Measurements from ENCODE around the gene EMC6. TPM values are rescaled to one million over a fixed set of nuclear protein-coding genes. Genes with fewer than 3 reads are reported as not detected.

Gene EMC6
- total and polyA plus RNA-seq, 11 donors = 24.2 to 190 (median 52.1) TPM

- TF ChIP-seq POLR2A (IDR thresholded peaks at IDR 0.05) (no peak), CTCF (IDR thresholded peaks at IDR 0.05) (no peak)
- no peak for ATAC-seq
- no peaks in the 10 kb centered on the region for H3K9me3 ChIP-seq
- H3K36me3 ChIP-seq = peaks cover 0 to 4% (median 0%) of the 10 kb centered on the region in 9 donors
- H3K4me3 ChIP-seq = no peak overlapping the region
- DNase-seq = no peak
- H3K4me1 ChIP-seq = peaks cover 0 to 8% (median 0%) of the 10 kb centered on the region in 12 donors
- intact Hi-C loops (cut with DNase I) = no loop called here
- 55 to 62% (median 60%) methylated on average over 16 to 20 of the region's 20 CpGs for WGBS, 4 donors
- H3K27me3 ChIP-seq = peaks cover 0 to 15% (median 0%) of the 10 kb centered on the region in 9 donors
- no peak overlapping the region for H3K27ac ChIP-seq
These were observed 11.0 kb downstream of the EMC6 start for GRCh38 chr17:3679531-3680126.

GRCh38 chr17:3681057-3681456 is 12.4 kb downstream of the EMC6 start:
- Histone ChIP-seq H3K27ac (no peak overlapping the region), H3K4me1 (peaks cover 0 to 8% (median 0%) of the 10 kb centered on the region in 12 donors), H3K27me3 (peaks cover 0 to 20% (median 4%) of the 10 kb centered on the region in 9 donors), H3K36me3 (peaks cover 0 to 4% (median 0%) of the 10 kb centered on the region in 9 donors), H3K4me3 (no peak overlapping the region), H3K9me3 (no peaks in the 10 kb centered on the region)
- TF ChIP-seq CTCF (IDR thresholded peaks at IDR 0.05) (no peak), POLR2A (IDR thresholded peaks at IDR 0.05) (no peak)
- DNase-seq (no peak), ATAC-seq (no peak)
- intact Hi-C loops (cut with DNase I) = no loop called here
- 82 to 88% (median 85%) methylated on average over 11 to 12 of the region's 12 CpGs for WGBS, 4 donors

- intact Hi-C loops (cut with DNase I) = no loop called here
- H3K4me1 ChIP-seq = peaks cover 0 to 8% (median 0%) of the 10 kb centered on the region in 12 donors
- peaks cover 0 to 20% (median 4%) of the 10 kb centered on the region in 9 donors for H3K27me3 ChIP-seq
- ATAC-seq (no peak), DNase-seq (no peak)
- no peak overlapping the region for H3K27ac ChIP-seq
- H3K4me3 ChIP-seq = no peak overlapping the region
- TF ChIP-seq POLR2A (IDR thresholded peaks at IDR 0.05) = no peak
- no peak for TF ChIP-seq CTCF (IDR thresholded peaks at IDR 0.05)
- H3K9me3 ChIP-seq = no peaks in the 10 kb centered on the region
- 76 to 81% (median 78%) methylated on average over 14 to 20 of the region's 20 CpGs for WGBS, 4 donors
- H3K36me3 ChIP-seq = peaks cover 0 to 4% (median 0%) of the 10 kb centered on the region in 9 donors
These were observed 13.0 kb downstream of the EMC6 start for GRCh38 chr17:3681565-3681964.

GRCh38 chr17:3682033-3682432 is 13.4 kb downstream of the EMC6 start:
- no peaks in the 10 kb centered on the region for H3K9me3 ChIP-seq
- peaks cover 0 to 4% (median 0%) of the 10 kb centered on the region in 9 donors for H3K36me3 ChIP-seq
- no peak overlapping the region for H3K27ac ChIP-seq
- 77 to 88% (median 86%) methylated on average over 11 to 12 of the region's 12 CpGs for WGBS, 4 donors
- DNase-seq (no peak), ATAC-seq (no peak)
- TF ChIP-seq POLR2A (IDR thresholded peaks at IDR 0.05) (no peak), CTCF (IDR thresholded peaks at IDR 0.05) (no peak)
- peaks cover 0 to 20% (median 4%) of the 10 kb centered on the region in 9 donors for H3K27me3 ChIP-seq
- peaks cover 0 to 8% (median 0%) of the 10 kb centered on the region in 12 donors for H3K4me1 ChIP-seq
- intact Hi-C loops (cut with DNase I) = no loop called here
- H3K4me3 ChIP-seq = no peak overlapping the region
